ENCODE results near the gene CTF1. TPM values are rescaled to one million over a fixed set of nuclear protein-coding genes. Genes with fewer than 3 reads are reported as not detected.
A peak's percentile ranks its signal among the peaks of the same experiment; 100 is the strongest.

CTF1 gene
- total and polyA plus RNA-seq, 2 experiments from 2014 or later, result 4.9 to 14.0 TPM

GRCh38 chr16:30947859-30948666 lies 51.6 kb downstream of the CTF1 start:
- Histone ChIP-seq H3K4me1 (ENCODE audit: low read depth) (peaks cover 4% of the 10 kb centered on the region), H3K27ac (peak overlapping the region; percentile 95), H3K36me3 (peaks cover 10% of the 10 kb centered on the region), H3K27me3 (no peaks in the 10 kb centered on the region), H3K4me3 (peak overlapping the region; percentile 95), H3K9me3 (ENCODE audit: low read depth) (no peaks in the 10 kb centered on the region)
- peak; percentile 99 to 100 for DNase-seq (ENCODE audit: low read depth in 1 of 2, low spot score in 1 of 2)
- TF ChIP-seq CTCF (IDR thresholded peaks at IDR 0.05; ENCODE audit: low read depth, low read length), result no peak

DNA sequence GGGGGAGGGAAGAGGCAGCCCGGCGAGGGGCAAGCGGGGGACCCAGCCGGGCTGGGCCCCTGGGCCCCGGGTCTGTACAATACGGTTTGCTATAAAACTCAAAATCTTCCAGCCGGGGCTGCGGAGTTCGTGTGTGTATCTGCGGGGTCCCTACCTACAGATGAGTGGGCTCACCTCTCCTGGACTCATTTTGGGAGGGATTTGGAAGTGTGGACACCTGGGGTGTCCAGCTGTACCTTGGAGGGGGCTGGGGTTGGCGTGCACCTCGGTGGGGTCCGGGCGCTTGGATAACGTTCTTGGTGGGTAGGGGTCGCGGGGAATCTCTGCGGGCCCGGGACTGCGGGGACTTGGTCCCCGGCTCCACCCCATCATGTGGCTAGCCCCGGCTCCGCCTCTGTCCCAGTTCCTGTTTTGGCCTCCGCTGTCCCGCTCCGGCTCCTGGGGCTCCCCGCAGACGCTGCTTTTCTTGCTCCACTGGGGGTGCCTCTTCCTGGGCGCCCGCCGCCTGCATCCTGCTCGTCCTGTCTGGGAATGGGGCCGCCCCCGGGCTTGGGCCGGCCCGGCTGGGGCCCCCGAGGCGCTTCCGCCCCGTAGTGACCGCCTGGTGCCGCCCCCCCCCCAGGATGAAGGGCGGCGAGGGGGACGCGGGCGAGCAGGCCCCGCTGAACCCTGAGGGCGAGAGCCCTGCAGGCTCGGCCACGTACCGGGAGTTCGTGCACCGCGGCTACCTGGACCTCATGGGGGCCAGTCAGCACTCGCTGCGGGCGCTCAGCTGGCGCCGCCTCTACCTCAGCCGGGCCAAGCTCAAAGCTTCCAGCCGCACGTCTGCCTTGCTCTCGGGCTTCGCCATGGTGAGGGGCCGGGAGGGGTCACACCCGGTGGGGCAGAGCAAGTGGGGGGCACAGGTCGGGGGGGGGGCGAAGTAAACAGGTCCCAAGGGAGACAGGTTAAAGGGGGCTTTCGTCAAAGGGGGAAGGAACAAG lies 52.5 kb downstream of the CTF1 start, which contains the start of gene ORAI3:
Gene ORAI3 (plus strand): TSS at position 402 of the 983 bp plus-strand sequence. CDS start 222 bp downstream, at position 624.
- Histone ChIP-seq H3K9me3 (ENCODE audit: low read depth) (no peaks in the 10 kb centered on the region), H3K27me3 (no peaks in the 10 kb centered on the region), H3K4me3 (peak within 1 kb of the TSS; percentile 95), H3K36me3 (peaks cover 7% of the 10 kb centered on the region), H3K27ac (peak within 1 kb of the TSS; percentile 95), H3K4me1 (ENCODE audit: low read depth) (peaks cover 4% of the 10 kb centered on the region)
- TF ChIP-seq CTCF (IDR thresholded peaks at IDR 0.05; ENCODE audit: low read depth, low read length), result no peak
- DNase-seq (ENCODE audit: low read depth in 1 of 2, low spot score in 1 of 2), result peak; percentile 73 to 84

- peak; percentile 66 to 82 for DNase-seq (ENCODE audit: low read depth in 1 of 2, low spot score in 1 of 2)
Observed at GRCh38 chr16:30949650-30950515, 53.5 kb downstream of the CTF1 start.

DNA sequence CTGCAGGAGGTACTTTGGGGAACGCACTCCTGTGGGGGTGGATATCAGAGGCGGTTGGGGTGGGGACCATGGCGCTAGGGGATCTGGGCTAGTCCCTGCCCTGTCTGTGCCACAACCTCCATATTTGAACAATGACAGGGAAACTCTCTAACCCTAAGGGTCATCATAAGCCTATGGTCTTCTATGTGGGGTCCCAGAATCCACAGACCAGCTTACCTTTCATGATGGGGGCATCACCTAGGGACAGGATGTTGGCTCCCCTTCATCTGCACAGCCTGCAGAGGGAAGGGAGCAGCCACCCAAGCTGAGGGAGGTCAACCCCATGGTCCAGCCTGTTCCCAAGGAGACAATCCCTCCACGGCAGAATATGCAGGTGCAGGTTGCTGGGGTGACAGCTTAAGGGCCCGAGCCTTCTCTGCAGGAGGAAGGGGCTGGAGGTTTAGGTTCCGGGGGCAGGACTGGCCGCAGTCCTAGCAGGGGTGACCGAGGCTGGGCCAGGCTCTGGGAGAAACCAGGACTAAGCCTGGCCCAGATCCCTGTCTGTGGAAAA lies 54.2 kb downstream of the CTF1 start:
- DNase-seq (ENCODE audit: low read depth in 1 of 2, low spot score in 1 of 2), result no peak
- Histone ChIP-seq H3K36me3 (no peaks in the 10 kb centered on the region), H3K27me3 (no peaks in the 10 kb centered on the region), H3K4me3 (peak overlapping the region; percentile 95), H3K4me1 (ENCODE audit: low read depth) (peaks cover 4% of the 10 kb centered on the region), H3K9me3 (ENCODE audit: low read depth) (no peaks in the 10 kb centered on the region), H3K27ac (peak overlapping the region; percentile 92)
- TF ChIP-seq CTCF (IDR thresholded peaks at IDR 0.05; ENCODE audit: low read depth, low read length), result no peak

More at GRCh38 chr16:30949650-30950515, 53.5 kb downstream of the CTF1 start:
- no peaks in the 10 kb centered on the region for H3K27me3 ChIP-seq
- peaks cover 4% of the 10 kb centered on the region for H3K4me1 ChIP-seq (ENCODE audit: low read depth)
- TF ChIP-seq CTCF (IDR thresholded peaks at IDR 0.05; ENCODE audit: low read depth, low read length), result no peak
- H3K9me3 ChIP-seq (ENCODE audit: low read depth), result no peaks in the 10 kb centered on the region
- peak overlapping the region; percentile 92 for H3K27ac ChIP-seq
- peaks cover 2% of the 10 kb centered on the region for H3K36me3 ChIP-seq
- peak overlapping the region; percentile 95 for H3K4me3 ChIP-seq
